Measurements from ENCODE around the gene PROX1.

Gene PROX1

GRCh38 chr1:214002060-214002459, 14.3 kb downstream of the PROX1 start:
- Mint-ChIP-seq H3K4me1 (ENCODE audit: low read depth) (no peaks in the 10 kb centered on the region), H3K27ac (no peak overlapping the region), H3K4me3 (no peak overlapping the region)

DNA sequence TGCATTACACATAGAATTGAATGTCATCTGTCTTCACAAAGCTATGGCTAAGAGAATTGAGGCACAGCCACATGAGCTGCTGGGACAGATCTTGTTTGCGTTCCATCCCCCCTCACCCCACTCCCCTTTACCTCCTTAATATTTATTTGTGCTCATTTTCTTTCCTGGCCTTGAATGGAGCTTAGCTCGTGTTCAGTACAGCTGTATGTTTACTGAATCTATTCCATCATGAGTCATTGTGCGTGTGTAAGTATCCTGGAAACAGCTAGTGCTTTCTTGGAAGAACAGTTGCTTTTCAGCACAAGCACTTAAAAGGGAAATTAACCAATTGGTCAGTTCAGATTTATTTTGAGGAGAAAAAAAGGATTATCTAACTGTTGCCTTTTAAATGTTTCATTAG, 14.7 kb downstream of the PROX1 start:
- no peaks in the 10 kb centered on the region for H3K9me3 Mint-ChIP-seq
- peaks cover 3% of the 10 kb centered on the region for H3K27me3 Mint-ChIP-seq (ENCODE audit: low read depth)
- H3K36me3 Mint-ChIP-seq (ENCODE audit: low read depth): no peaks in the 10 kb centered on the region
- no peak overlapping the region for H3K27ac Mint-ChIP-seq
- H3K4me3 Mint-ChIP-seq: no peak overlapping the region
- no peaks in the 10 kb centered on the region for H3K4me1 Mint-ChIP-seq (ENCODE audit: low read depth)

More at GRCh38 chr1:214002060-214002459, 14.3 kb downstream of the PROX1 start:
- peaks cover 3% of the 10 kb centered on the region for H3K27me3 Mint-ChIP-seq (ENCODE audit: low read depth)
- H3K36me3 Mint-ChIP-seq (ENCODE audit: low read depth): no peaks in the 10 kb centered on the region
- no peaks in the 10 kb centered on the region for H3K9me3 Mint-ChIP-seq

DNA sequence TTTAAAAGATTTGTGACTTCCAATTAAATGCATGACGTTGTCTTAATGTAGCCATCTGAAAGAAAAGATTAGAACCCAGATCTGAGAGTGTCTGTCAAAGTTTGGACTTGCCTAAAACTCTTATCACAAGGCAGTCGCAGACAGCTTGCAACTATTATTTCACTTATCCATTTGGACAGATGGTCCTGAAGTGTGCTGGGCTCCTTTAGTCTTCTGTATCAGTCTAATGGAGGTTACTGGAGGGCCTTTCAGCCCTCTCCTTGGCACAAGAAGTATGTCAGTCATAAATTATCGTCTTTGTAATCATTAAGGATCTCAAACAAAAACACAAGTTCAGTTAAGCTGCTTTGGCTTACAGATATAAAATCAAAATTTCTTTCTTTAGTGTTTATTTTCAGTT, 15.5 kb downstream of the PROX1 start:
- H3K4me3 Mint-ChIP-seq: no peak overlapping the region
- H3K27me3 Mint-ChIP-seq (ENCODE audit: low read depth): peaks cover 3% of the 10 kb centered on the region
- H3K27ac Mint-ChIP-seq: no peak overlapping the region
- no peaks in the 10 kb centered on the region for H3K4me1 Mint-ChIP-seq (ENCODE audit: low read depth)
- no peaks in the 10 kb centered on the region for H3K9me3 Mint-ChIP-seq
- H3K36me3 Mint-ChIP-seq (ENCODE audit: low read depth): no peaks in the 10 kb centered on the region

GRCh38 chr1:214004014-214004413, 16.2 kb downstream of the PROX1 start:
- no peaks in the 10 kb centered on the region for H3K36me3 Mint-ChIP-seq (ENCODE audit: low read depth)

DNA sequence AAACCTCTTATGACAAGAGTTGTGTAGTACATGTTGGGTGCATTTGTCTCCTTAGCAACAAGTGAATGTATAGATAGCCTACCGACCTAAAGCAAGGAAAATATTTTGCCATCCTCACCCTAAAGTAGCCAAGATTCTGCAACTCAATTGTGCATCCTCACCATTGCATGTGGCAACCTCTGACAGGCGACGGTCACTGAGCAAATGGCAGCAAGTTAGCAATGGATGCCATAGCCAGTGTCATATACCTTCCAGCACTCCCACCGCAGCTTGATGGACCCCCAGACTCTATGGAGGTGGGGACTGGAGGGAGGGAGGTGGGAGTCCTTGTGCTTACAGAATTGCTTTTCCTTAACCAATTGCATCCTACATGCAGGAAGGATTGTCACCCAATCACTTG, 17.0 kb downstream of the PROX1 start:
- no peak overlapping the region for H3K4me3 Mint-ChIP-seq
- H3K9me3 Mint-ChIP-seq: no peaks in the 10 kb centered on the region
- H3K36me3 Mint-ChIP-seq (ENCODE audit: low read depth): no peaks in the 10 kb centered on the region
- H3K4me1 Mint-ChIP-seq (ENCODE audit: low read depth): no peaks in the 10 kb centered on the region
- H3K27ac Mint-ChIP-seq: no peak overlapping the region
- H3K27me3 Mint-ChIP-seq (ENCODE audit: low read depth): peaks cover 3% of the 10 kb centered on the region

More at GRCh38 chr1:214004014-214004413, 16.2 kb downstream of the PROX1 start:
- Mint-ChIP-seq H3K27me3 (ENCODE audit: low read depth) (peaks cover 3% of the 10 kb centered on the region), H3K4me1 (ENCODE audit: low read depth) (no peaks in the 10 kb centered on the region), H3K9me3 (no peaks in the 10 kb centered on the region), H3K27ac (no peak overlapping the region), H3K4me3 (no peak overlapping the region)

DNA sequence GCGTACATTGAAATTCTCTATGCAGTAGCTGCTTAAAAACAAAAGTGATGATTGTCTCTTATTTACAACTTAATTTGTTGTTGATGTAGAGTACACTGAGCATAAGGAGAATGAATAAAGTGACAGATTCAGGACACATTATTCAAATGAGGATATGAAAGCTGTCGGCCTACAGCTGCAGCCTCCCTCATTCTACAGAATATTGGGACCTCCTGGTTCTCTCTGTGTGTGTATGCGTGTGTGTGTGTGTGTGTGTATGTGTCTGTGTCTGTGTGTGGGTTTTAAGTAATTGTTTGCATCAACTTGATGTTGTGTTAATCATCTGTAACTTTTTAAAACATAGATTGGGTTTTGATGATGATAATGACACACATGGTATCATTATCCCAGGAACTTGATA, 17.9 kb downstream of the PROX1 start:
- no peaks in the 10 kb centered on the region for H3K4me1 Mint-ChIP-seq (ENCODE audit: low read depth)
- no peaks in the 10 kb centered on the region for H3K9me3 Mint-ChIP-seq
- H3K4me3 Mint-ChIP-seq: no peak overlapping the region
- no peak overlapping the region for H3K27ac Mint-ChIP-seq
- H3K27me3 Mint-ChIP-seq (ENCODE audit: low read depth): peaks cover 3% of the 10 kb centered on the region
- H3K36me3 Mint-ChIP-seq (ENCODE audit: low read depth): no peaks in the 10 kb centered on the region

GRCh38 chr1:214006845-214007244, 19.1 kb downstream of the PROX1 start:
- peaks cover 3% of the 10 kb centered on the region for H3K27me3 Mint-ChIP-seq (ENCODE audit: low read depth)
- H3K36me3 Mint-ChIP-seq (ENCODE audit: low read depth): no peaks in the 10 kb centered on the region
- H3K4me3 Mint-ChIP-seq: no peak overlapping the region
- no peaks in the 10 kb centered on the region for H3K4me1 Mint-ChIP-seq (ENCODE audit: low read depth)
- no peak overlapping the region for H3K27ac Mint-ChIP-seq
- H3K9me3 Mint-ChIP-seq: no peaks in the 10 kb centered on the region

DNA sequence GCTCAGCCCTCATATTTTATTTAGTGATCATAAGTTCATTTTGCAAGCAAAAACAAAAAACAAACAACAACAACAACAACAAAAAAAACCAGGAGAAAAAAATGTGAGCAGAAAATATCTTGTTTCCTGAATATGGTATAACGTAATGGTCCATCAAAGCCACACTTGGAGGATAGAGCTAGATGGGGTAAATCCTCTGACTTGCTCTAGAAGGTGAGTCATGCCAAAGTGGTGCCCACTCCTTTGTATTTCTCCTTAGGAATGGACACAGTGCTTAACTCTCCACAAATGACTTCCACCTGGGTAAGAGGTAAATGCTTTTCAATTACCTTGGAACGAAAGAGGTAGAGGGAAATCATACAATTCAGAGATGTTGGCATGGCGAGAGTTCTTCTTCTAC, 20.6 kb downstream of the PROX1 start:
- Mint-ChIP-seq H3K27me3 (ENCODE audit: low read depth) (no peaks in the 10 kb centered on the region), H3K36me3 (ENCODE audit: low read depth) (no peaks in the 10 kb centered on the region), H3K4me1 (ENCODE audit: low read depth) (no peaks in the 10 kb centered on the region), H3K9me3 (no peaks in the 10 kb centered on the region), H3K4me3 (no peak overlapping the region), H3K27ac (no peak overlapping the region)

DNA sequence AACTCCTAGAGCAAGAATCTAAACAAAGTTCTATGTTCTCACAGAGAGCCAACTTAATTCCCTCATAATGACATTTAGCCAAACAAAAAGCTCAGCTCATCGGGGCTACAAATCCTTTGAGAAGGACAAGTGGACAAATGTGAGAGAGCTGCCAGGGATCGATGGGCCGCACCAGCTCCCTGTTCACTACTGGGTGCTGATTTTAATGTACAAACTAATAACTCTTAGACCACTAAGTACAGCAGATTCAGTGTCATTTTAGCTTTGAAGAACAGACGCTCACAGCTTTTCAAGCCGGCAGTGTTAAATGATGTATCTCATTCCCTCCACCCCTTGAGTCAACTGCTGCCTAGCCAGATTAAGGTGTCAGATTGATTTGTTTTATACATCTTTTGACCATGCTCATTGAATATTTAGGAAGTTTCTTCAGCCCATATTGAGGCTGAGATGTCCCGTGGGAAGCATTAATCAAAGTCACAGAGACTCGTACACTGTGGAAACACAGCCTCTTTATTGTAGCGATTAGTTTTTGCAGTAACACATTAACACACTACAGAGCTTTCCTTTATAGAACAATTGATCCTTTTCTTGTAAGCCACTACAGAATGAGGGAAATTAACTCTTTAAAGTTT, 21.1 kb downstream of the PROX1 start:
- no peak overlapping the region for H3K27ac Mint-ChIP-seq
- no peak overlapping the region for H3K4me3 Mint-ChIP-seq
- H3K4me1 Mint-ChIP-seq (ENCODE audit: low read depth): no peaks in the 10 kb centered on the region
- H3K27me3 Mint-ChIP-seq (ENCODE audit: low read depth): no peaks in the 10 kb centered on the region
- no peaks in the 10 kb centered on the region for H3K36me3 Mint-ChIP-seq (ENCODE audit: low read depth)
- no peaks in the 10 kb centered on the region for H3K9me3 Mint-ChIP-seq

DNA sequence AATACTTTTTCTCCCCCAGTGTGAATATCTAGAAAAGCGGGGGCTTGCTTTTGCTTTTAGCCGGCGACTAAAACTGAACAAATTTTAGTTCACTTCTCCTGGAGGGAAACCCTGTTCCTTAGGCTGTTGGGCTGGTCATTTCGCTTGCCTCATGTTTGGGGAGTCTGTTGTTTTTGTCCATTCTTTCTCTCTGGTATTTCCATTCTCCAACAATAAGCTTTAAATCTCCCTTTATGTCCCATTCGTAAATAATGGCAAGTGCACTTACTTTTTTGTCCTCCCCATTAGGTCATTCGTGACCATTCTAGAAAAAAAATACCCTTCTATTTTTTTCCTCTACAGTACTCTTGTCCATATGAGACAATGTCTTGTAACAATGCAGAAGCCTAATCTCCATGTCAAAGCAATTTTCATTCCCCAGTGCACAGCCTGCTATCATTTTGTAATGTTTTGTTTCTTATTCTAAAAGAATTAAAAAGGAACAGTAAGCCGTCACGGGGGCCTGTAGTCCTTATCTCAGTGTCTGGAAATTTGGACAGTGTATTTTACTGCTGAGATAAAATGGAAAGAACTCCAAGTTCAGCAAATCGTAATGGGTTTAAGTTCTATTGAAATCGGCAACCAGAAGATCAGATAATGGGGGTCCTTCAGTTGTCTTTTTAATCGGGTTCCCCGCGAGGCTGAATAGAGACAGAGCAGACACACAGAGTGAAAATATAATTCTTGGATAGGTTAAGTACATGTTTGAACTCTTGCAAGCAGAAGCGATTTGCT, 21.8 kb downstream of the PROX1 start:
- no peaks in the 10 kb centered on the region for H3K36me3 Mint-ChIP-seq (ENCODE audit: low read depth)
- H3K9me3 Mint-ChIP-seq: no peaks in the 10 kb centered on the region
- H3K27ac Mint-ChIP-seq: no peak overlapping the region
- no peak overlapping the region for H3K4me3 Mint-ChIP-seq
- no peaks in the 10 kb centered on the region for H3K27me3 Mint-ChIP-seq (ENCODE audit: low read depth)
- H3K4me1 Mint-ChIP-seq (ENCODE audit: low read depth): no peaks in the 10 kb centered on the region

DNA sequence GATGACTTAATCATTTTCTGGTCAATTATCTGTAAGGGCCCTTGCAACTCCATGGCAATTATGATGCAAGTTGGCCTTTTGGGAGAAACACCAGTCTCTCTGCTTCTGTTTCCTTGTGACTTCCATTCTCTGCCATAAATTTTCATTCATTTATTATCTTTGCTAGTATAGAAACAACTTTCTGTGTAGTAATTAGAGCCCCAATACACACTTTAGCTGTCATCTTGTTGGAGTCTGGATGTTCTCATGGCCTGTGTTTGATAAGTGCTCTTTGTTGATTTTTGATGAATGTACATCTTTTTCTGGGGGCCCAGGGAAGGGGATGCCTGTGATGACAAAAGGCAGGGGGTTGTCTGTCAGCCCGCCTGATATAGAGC, 22.4 kb downstream of the PROX1 start:
- Mint-ChIP-seq H3K4me1 (ENCODE audit: low read depth) (no peaks in the 10 kb centered on the region), H3K27ac (no peak overlapping the region), H3K27me3 (ENCODE audit: low read depth) (no peaks in the 10 kb centered on the region), H3K4me3 (no peak overlapping the region), H3K9me3 (no peaks in the 10 kb centered on the region), H3K36me3 (ENCODE audit: low read depth) (no peaks in the 10 kb centered on the region)

DNA sequence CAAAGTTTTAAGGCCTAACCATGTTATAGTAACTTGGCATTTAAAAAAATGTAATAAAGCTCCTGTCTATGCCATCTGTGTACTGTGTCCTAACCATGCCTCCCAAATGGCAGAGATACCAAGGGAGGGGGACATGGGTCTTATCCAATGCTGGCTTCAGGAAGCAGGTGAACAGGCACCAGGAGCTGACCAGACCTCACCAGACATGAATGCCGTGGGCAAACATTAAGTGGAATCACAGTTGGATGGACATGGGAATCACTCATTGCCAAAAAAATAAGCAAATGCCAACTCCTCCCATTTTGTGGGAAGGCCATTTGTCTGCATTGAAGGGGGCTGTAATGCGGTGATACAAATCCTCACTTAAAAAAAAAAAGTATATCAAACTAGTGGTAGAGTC, 22.9 kb downstream of the PROX1 start:
- Mint-ChIP-seq H3K9me3 (no peaks in the 10 kb centered on the region), H3K4me1 (ENCODE audit: low read depth) (no peaks in the 10 kb centered on the region), H3K36me3 (ENCODE audit: low read depth) (no peaks in the 10 kb centered on the region), H3K27ac (no peak overlapping the region), H3K4me3 (no peak overlapping the region), H3K27me3 (ENCODE audit: low read depth) (no peaks in the 10 kb centered on the region)

GRCh38 chr1:214012418-214012817, 24.6 kb downstream of the PROX1 start:
- Mint-ChIP-seq H3K4me1 (ENCODE audit: low read depth) (no peaks in the 10 kb centered on the region), H3K27me3 (ENCODE audit: low read depth) (no peaks in the 10 kb centered on the region), H3K36me3 (ENCODE audit: low read depth) (no peaks in the 10 kb centered on the region), H3K27ac (no peak overlapping the region), H3K9me3 (no peaks in the 10 kb centered on the region), H3K4me3 (no peak overlapping the region)

- Mint-ChIP-seq H3K27ac (no peak overlapping the region), H3K36me3 (ENCODE audit: low read depth) (no peaks in the 10 kb centered on the region), H3K4me1 (ENCODE audit: low read depth) (no peaks in the 10 kb centered on the region), H3K4me3 (no peak overlapping the region), H3K9me3 (no peaks in the 10 kb centered on the region), H3K27me3 (ENCODE audit: low read depth) (no peaks in the 10 kb centered on the region)
Observed at GRCh38 chr1:214013614-214014377, 26.0 kb downstream of the PROX1 start.

DNA sequence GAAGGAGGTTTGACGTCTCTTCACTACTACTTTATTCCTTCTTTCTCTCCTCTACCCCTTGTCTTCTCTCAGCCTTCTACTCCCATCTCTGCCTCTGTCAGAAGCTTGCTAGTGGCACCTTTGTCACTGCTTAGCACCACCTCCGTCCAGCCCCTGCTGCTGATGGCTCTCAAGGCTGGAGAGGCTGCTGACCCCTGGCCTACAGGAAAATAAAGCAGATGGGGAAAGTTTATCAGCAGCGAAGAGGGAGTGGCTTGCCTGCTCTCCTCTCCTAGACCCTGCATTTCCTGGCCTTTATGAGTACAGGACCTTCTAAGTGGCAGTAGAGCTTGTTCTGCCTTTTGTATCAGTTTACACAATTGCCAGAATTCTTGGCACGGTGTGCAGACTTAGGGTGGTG, 27.0 kb downstream of the PROX1 start:
- H3K9me3 Mint-ChIP-seq: no peaks in the 10 kb centered on the region
- no peaks in the 10 kb centered on the region for H3K4me1 Mint-ChIP-seq (ENCODE audit: low read depth)
- H3K27ac Mint-ChIP-seq: no peak overlapping the region
- no peak overlapping the region for H3K4me3 Mint-ChIP-seq
- H3K36me3 Mint-ChIP-seq (ENCODE audit: low read depth): no peaks in the 10 kb centered on the region
- H3K27me3 Mint-ChIP-seq (ENCODE audit: low read depth): no peaks in the 10 kb centered on the region
